Tibial nerve (tissue), 3 donors: Measurements from ENCODE around the gene NNMT.

ENCODE experiments used
- POLR2A ChIP-seq, 2 donors: fragments of 450-650 bp; IDR thresholded peaks; one replicate each; pipeline ENCODE4 v1.6.1; 2017; ENCODE audit warnings: antibody characterized with exemption in 2 of 2, mild to moderate bottlenecking in 2 of 2, moderate library complexity in 2 of 2
- TF ChIP-seq, protein P1 (sequence below), 5 experiments: fragments of 200-600 bp in 3 of 5; fragments of 450-650 bp in 2 of 5; sonication (generic) in 3 of 5; IDR thresholded peaks; one replicate each; pipeline ENCODE4 v1.5.1; 2016 to 2019; ENCODE audit warnings: antibody characterized with exemption in 5 of 5, mild to moderate bottlenecking in 3 of 5, moderate library complexity in 2 of 5

DNA sequence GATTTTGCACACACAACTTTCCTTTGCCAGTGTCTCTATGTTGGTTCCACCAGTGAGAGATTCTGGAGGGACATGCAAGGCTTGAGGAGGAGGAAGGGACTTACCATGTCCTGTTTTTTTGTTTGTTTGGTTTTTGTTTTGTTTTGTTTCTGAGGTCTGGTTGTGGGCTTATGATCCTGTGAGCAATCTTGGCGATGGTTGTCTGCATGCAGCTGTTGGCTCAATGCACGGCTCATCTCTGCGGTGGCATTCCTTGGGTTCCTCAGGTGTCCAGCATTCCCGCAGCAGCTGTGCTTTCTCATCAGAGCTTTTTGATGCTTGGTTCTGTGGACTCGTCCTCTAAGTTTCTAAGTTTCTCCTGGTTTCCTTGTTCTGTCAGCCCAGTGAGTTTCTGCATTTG, 4.8 kb upstream of the NNMT start:
- no peak for TF ChIP-seq POLR2A (IDR thresholded peaks at IDR 0.05)
- TF ChIP-seq, protein P1, sequence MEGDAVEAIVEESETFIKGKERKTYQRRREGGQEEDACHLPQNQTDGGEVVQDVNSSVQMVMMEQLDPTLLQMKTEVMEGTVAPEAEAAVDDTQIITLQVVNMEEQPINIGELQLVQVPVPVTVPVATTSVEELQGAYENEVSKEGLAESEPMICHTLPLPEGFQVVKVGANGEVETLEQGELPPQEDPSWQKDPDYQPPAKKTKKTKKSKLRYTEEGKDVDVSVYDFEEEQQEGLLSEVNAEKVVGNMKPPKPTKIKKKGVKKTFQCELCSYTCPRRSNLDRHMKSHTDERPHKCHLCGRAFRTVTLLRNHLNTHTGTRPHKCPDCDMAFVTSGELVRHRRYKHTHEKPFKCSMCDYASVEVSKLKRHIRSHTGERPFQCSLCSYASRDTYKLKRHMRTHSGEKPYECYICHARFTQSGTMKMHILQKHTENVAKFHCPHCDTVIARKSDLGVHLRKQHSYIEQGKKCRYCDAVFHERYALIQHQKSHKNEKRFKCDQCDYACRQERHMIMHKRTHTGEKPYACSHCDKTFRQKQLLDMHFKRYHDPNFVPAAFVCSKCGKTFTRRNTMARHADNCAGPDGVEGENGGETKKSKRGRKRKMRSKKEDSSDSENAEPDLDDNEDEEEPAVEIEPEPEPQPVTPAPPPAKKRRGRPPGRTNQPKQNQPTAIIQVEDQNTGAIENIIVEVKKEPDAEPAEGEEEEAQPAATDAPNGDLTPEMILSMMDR (IDR thresholded peaks at IDR 0.05) = no peak
